ENCODE data around the gene NUP54.

GRCh38 chr4:76148142-76148865 is at the start of gene NUP54:
- TF ChIP-seq CTCF (conservative IDR thresholded peaks at IDR 0.05 in 1 of 2, IDR thresholded peaks at IDR 0.05 in 1 of 2; ENCODE audit: low read depth in 1 of 2, low read length in 2 of 2) (no peak), EZH2 (IDR thresholded peaks at IDR 0.05; ENCODE audit: low read length, missing control alignments) (no peak)
